Right ventricle myocardium superior (tissue), 1 donor: ENCODE data around the gene TCF12. TPM values are rescaled to one million over a fixed set of nuclear protein-coding genes. Genes with fewer than 3 reads are reported as not detected.

ENCODE experiments used
- ATAC-seq: fragments of 200-7000 bp; cut with Tn5 transposase; one replicate; pipeline ENCODE4 v1.9.1; 2020; ENCODE audit warnings: mild to moderate bottlenecking; ENCODE audit not compliant: poor library complexity
- DNase-seq: peaks from one replicate; pipeline ENCODE4 v3.0.0-alpha.2; 2020
- intact Hi-C: fragments of 100-400 bp; cut with DNase I; formaldehyde crosslinking; loops from one replicate; pipeline ENCODE4 v1.11.2; 2022
- long read RNA-seq: library from polyadenylated mRNA; unstranded; transcript quantifications from one replicate; pipeline ENCODE4 v2.0.0, GENCODE V29; 2021
- total RNA-seq: library from RNA; stranded (reverse); fragmentation: NEBNext Ultra II Directional; extraction: Animal tissue kit (Norgen Biotek cat#: 25700); gene quantifications from one replicate; pipeline ENCODE4 v1.2.1, GENCODE V29; 2021
- donor health status: DM: no; HTN: yes; CAD: no; lungs with severe emphysema.

The TCF12 gene
- total RNA-seq, result 32.9 TPM
- long read RNA-seq, full-length matches to known transcripts, result 30 of 50 reads
- long read RNA-seq, partial matches to known transcripts, result 4 of 50 reads
- long read RNA-seq, other reads (novel, unspliced or antisense), result 16 of 50 reads

DNA sequence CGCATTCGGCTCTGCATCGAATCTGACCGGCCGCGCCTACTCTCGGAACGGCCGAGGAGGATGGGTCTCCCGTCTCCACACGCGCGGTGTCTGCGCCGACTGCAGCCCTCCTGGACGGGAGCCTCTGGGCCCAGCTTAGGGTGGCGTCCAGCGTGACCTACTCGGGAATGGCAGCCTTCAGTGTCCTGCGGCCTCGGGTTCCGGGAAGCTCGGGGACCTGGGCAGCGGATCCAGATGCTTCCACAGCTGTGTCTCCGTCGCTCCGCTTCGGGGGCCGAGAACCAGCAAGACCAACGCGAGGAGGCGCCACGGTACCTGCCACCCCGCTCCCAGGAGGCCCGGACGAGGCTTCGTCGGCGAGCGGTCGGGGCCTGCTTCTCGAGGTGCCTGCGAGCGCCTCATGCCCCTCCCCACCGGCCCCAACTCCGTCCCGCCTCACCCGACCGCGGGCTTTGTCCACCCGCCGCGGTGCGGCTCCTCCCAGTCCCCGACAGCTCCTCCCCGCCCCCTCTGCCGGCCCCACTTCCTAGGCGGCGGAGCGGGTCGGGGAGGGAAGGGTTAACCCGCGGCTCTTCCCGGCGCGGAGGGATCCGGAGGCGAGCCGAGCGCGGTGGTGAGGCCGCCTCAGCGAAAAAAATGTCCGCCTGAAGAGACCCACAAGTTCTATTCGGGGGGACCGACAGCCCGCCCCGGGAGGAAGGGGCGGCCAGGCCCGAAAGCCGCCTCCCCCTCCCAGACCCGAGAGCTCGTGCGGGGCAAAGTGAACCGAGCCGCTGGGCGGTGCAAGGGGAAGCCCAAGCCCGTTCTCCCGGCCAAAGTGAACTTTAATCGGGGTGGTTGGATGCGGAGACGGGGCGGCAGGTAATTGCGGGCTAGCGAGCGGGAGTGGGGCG is at the start of gene TCF12:
TSS of gene TCF12 (plus strand) at position 599 of the 893 bp plus-strand sequence. CDS start 1,270 bp downstream, outside the sequence.
- ATAC-seq (peak; percentile 96), DNase-seq (peak; percentile 96)
- intact Hi-C loops, result loop anchor here (2.0 to 10.0 kb wide), 2 partner anchors 31 to 217 kb away; no protein-coding TSS in a partner anchor

DNA sequence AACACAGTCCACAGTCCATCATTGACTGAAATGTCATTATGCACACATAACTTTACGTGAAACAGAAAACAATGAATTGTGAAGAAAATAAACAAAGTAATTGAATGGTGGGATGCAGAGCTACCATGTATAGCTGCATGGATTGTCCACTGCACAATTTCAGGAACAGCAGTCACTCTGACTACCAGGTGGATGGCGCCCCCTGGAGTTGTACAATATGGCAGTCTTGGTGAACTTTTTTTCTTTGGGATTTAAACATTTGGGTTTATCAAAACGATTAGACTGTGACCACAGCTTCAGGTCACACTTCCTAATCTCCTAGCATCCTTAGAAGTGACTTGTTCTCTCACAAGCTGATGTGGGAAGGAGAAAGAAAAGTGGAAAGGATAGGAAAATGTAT is 48.9 kb upstream of the TCF12 start:
- DNase-seq, result peak; percentile 51
- intact Hi-C loops, result loop anchor here (10.0 kb wide), 1 partner anchor 375 kb away; no protein-coding TSS in a partner anchor
- no peak for ATAC-seq

DNA sequence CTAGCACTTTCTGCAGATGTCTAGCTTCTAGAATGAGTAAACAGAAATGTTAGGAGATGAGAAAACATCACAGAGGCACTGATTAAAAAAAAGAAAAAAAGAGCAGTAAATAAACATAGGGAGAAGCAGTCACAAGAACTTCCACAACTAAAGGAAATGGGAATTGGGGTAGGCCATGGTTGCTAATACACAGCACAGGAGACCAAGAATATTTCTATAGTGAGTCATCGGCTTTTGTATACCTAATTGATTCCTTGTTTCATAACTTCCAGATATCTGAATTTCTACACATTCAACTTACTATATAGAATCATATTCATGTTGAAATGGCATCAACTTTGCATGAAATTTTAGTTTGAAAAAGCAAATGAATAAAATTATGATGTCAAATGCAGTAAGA is 47.3 kb upstream of the TCF12 start:
- intact Hi-C loops, result no loop called here
- DNase-seq (no peak), ATAC-seq (no peak)

DNA sequence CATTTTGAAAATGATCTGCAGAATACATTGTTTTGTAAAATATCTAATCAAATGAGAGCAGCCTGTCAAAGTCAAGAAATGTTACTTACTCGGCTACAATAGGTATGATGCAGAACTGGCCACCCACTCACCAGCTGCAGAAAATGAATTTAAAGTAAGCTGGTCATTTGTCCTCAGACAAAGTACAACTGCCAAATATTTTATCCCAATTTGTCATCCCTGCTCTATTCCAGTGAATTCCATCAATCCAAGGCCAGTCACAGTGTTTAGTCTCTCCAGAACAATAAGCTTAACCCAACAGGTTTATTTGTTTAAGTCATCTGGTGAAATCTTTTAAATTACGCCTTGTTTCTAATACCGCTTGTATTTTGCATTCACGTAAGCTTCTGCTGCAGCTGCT is 46.6 kb upstream of the TCF12 start:
- intact Hi-C loops, result no loop called here
- DNase-seq (no peak), ATAC-seq (no peak)

DNA sequence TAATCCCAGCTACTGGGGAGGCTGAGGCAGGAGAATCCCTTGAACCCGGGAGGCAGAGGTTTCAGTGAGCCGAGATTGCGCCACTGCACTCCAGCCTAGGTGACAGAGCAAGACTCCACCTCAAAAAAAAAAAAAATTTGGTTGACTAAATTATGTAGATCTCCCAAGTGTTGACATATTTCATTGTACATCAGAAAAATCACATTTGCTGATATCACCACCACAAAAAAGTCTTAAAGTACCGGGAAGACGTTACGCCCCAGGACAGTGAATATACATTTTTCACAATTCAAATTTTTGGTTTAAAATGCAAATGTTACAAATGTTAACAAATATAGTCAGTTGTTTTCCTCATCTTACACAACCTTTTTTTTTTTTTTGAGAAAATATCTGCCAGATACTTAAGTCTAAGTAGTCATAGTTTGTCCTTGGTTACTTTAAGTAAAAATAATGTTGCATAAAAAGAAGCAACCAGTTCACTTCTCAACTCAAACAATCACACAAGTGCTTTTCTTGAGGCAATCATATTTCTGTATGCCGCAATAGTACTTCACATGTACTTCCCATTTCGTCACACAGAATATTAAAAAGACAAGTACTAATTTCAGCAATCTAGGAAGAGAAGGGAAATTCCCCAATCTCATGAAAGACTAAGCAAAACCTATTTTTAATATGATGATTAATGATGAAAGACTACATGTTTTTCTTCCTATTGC is 41.0 kb upstream of the TCF12 start:
- ATAC-seq, result no peak
- intact Hi-C loops, result no loop called here
- DNase-seq, result no peak

DNA sequence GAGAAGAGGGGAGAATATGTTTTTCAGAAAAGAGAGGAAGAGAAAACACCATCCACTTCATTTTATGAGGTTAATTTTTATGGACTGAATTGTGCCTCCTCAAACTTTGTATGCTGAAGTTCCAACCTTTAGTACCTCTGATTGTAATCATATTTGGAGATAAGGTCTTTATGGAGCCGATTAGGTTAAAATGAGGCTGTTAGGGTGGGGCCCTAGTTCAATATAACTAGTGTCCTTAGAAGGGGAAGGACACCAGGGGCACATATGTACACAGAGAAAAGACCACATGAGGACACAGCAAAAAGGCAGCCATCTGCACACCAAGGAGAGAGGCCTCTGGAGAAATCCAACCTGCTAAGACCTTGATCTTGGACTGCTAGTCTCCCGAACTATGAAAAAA is 38.9 kb upstream of the TCF12 start:
- no peak for DNase-seq

DNA sequence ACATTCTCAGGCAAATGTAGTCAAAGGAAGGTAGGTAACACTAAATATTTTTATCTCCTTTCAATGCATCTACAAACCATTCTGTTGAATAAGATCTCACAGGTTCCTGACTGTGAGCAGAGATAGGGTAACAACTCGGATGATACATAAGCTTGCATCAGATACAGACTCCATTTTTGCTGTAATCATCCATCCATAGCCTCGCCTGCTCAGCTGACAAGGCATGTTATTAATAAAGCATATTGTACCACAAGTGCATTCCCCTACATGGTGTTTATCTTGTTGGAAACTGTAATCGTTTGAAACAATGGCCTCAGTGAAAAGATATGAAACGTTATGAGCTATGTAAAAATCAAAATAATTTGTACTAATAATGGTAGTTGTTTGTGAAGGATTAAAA is 35.4 kb upstream of the TCF12 start:
- DNase-seq (no peak), ATAC-seq (no peak)
- intact Hi-C loops, result loop anchor here (10.0 kb wide), 1 partner anchor 148 kb away; the partner anchor contains the start of gene ZNF280D

More for the DNA sequence above, 38.9 kb upstream of the TCF12 start:
- intact Hi-C loops, result no loop called here
- no peak for ATAC-seq

DNA sequence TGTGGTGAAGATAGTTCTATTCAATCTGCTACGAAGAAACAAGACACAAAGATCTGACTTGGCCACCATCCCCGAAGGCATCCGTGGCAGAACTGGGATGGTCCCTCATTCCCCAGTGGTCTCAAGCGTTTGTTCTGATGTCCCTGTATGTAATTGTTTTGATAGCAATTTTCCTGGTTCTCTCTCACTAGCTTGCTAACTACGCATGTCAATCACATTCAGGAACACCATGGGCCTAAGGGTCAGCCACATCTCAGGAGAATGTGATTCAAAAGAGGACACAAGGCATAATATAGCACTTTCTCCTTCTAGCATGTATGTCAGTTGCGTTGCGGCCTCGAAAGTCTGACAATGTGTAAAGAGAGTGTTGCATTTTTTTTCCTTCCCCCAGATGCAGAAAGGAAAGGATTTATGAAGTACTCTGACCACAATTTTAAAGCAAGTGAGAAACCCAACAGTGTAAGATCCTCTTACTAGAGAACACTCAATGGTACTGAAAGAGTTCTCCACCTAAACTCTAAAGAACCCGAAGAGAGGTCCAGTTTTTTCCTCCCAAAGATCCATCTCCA is 32.0 kb upstream of the TCF12 start:
- intact Hi-C loops, result loop anchor here (2.0 to 10.0 kb wide), 2 partner anchors 32 to 152 kb away; partner anchors contain the start of genes TCF12 and ZNF280D
- ATAC-seq (no peak), DNase-seq (no peak)

DNA sequence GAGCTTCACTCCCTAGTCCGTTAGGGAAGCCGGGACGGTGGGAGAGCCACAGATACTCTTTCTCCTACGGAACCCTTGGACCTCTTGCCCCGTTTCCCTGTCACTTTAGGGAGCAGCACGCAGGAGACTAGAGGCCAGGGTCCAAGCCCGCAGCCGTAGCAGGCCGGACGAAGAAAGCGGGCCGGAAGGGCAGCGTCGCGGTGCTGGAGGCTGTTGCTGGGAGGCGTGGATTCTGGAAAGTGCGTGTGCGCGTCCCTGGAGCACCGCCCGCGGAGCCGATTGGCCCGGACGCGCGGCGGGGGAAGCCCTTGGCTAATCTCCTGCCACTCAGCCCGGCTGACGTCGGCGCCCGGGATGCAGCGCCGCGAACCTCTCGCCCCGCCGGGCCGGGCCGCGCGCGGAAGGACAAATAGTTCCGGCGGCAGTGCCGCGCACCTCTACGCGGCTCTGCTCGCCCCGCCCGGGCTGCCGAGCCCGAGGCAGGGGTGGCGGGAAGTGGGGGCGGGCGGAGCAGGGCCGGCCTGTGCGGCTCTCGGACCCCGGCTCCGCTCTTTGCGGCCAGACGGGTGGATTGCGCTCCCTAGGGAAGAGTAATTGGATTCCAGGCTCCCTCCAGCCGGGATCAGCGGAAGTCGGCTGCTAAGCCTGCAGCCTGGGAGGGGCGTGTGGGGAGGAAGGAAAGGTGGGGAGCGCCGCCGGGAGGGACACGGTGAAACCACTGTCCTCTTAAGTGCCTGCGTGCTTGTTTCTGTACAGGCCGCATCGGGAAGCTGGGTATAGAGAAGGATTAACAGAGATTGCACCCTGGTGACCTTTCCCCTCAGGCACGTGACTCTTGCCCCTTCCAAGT is 31.3 kb upstream of the TCF12 start:
- intact Hi-C loops, result loop anchor here (2.0 to 10.0 kb wide), 2 partner anchors 32 to 152 kb away; partner anchors contain the start of genes TCF12 and ZNF280D
- DNase-seq (peak; percentile 96), ATAC-seq (peak; percentile 99)

DNA sequence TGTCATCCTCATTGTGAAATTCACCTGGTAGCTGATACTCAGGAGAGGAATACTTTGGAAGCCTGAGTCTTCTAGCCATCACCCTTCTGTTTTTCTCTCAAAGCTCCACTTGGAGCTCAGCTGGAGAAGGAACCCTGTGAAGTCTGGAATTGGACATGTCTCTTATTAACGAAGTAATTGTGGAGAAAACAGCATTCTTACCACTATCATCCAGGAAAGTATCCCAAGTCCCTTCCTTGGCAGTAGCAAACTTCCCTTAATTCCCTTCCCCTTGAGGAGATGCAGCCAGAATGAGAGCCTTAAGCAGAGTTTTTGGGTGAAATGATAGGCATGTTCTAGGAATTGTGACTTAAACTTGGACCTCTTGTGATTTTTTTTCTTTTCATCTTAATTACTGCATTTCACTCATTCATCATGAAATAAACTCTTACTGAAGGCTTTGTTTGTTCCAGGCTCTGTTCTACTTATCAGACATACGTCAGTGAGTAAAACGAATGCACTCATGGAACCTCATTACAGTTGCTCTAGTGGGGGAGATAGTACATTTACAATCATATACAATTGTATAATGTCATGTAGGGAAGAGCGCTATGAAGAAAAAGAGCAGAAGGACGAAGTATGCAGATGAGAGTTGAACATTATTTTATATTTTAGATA is 30.5 kb upstream of the TCF12 start:
- DNase-seq (no peak), ATAC-seq (no peak)
- intact Hi-C loops, result loop anchor here (2.0 to 10.0 kb wide), 2 partner anchors 31 to 153 kb away; partner anchors contain the start of genes TCF12 and ZNF280D

DNA sequence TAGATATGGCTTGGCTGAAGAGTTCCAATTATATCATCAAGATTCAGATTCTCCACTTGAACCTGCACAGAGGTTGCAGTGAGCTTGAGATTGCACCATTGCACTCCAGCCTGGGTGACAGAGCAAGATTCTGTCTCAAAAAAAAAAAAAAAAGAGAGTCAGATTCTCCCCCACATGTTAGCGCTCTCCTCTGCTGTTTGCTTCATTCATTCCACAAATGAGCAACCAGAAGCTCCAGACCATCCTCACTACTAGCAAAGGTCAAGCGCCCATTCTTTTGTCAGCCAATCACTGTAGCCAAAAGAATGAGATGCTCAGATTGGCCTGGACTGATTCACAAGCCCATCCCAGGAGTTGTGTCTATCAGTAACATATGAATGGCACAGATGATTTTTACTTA is 28.4 kb upstream of the TCF12 start:
- intact Hi-C loops, result no loop called here
- no peak for DNase-seq
- ATAC-seq, result no peak

DNA sequence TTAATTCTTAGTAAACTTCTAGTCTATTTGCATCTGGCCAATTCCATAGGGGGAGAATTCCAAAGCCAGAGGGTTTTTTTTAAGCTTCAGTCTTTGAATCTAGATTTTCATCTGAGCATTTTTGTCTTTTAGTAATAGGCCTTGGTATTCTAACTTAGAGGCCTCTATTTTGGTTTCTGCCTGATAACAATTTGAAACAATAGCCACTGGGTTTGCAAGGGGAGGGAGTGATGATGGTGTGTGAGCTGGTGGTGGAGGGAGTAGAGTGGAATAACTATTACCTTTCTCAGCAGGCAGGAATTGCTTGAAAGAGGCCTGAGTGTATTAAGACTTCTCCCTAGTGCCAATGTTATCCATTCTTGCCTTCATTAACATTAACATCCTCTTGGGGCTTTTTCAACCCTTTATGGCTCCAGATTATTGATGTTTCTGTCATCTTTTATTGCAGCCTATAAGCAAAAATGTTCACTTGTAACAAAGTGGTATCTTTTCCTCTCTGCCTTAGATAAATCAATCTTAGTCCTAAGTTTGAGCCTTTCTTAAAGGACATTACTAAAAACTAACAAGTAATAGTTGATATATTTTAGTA is 26.5 kb upstream of the TCF12 start:
- intact Hi-C loops, result no loop called here
- DNase-seq (no peak), ATAC-seq (no peak)

DNA sequence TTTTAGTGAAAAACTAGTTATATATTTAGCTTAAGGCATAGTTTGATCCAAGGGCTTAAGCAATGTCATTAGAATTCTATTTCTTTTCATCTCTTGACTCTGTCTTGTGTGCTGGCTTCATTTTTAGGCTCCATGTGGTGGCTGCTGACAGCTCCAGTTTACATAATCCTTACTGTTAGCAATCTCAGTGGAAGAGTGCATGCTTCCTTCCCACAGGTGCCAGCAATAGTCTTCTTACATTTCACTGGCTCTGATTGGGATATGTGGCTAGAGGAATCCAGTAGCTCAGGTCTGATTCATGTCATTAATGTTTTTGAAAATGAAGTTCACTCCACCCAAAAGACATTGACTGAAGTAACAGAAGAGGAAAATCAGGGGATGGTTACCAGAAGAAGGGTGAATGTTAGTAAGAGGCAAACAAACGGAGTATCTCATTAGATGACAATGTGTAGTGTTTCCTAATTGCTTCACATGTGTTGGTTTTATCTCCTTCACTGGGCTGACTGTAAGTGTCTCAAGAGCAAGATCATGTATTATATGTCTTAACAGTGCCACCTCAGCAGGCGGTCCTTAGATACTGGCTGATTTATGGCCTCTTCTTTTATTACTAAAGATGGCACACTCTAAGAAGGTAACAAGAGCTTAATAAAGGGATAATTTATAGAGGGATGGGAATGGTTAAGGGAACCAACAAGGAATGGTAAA is 25.6 kb upstream of the TCF12 start:
- ATAC-seq (peak; percentile 32), DNase-seq (no peak)
- intact Hi-C loops, result no loop called here

DNA sequence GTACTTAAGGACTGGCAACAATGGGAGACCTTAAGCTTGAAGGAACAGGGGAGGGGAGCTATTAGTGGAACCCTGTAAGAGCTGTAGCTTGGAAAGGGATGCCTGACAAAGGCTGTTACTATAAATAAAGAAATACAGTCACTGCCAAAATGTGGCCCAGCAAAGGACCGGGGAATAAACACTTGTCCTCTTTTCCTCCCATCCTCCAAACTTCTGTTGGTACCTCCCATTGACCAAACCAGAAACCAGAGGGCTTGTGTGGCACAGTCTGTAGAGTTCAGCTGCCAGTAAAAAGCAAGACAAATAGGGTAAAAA is 25.1 kb upstream of the TCF12 start:
- peak; percentile 83 for ATAC-seq
- DNase-seq, result no peak
- intact Hi-C loops, result no loop called here

DNA sequence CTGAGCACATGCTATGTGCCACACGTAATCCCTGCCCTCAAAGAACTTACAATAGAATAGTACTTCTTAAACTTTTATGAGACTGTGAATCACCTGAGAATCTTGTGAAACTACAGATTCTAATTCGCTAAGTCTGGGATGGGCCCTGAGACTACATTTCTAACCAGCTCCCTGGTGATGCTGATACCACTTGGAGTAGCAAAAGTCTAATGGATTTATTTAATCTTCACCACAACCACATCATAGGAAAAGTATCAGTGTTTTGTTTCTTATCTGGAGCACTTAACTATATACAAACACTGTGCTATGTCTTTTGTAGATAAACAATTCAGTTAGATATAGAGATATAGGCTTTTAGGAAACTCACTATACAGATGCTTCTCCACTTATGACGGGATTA is 23.8 kb upstream of the TCF12 start:
- ATAC-seq (no peak), DNase-seq (no peak)
- intact Hi-C loops, result no loop called here

DNA sequence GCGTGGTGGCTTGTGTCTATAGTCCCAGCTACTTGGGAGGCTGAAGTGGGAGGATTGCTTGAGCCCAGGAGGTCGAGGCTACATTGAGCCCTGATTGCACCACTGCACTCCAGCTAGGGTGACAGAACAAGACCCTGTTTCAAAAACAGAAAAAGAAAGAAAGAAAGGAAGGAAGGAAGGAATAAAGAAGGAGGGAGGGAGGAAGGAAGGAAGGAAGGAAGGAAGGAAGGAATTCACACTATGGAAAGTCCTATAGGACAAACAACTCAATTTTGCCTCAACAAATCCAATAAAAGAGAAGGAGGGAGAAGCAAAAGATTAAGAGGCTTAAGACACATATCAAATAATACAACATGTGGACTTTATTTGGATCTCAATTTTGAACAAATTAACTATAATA is 16.5 kb upstream of the TCF12 start:
- no peak for ATAC-seq
- no peak for DNase-seq
- intact Hi-C loops, result no loop called here

DNA sequence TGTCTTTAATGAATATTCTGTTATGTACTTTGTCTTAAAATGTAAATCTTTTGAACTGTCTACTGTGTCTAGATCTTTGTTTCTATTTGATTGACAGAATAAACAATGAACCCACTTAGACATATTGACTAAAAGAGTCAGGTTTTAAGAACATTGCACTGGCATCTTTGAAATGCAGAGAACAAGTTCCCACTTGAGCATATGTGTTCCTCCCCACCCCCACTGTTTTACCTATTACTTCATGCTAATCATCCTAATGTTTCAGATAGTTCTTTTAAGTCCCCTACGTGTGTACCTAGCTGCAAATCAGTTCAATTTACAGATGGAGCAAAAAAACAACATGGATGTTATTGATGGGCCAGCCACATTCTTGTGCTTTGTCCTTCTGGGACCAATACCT is 11.7 kb upstream of the TCF12 start:
- intact Hi-C loops, result no loop called here
- ATAC-seq (no peak), DNase-seq (no peak)
